Right lung (tissue), 5 donors: ENCODE data around the gene CTDSPL2. TPM values are rescaled to one million over a fixed set of nuclear protein-coding genes. Genes with fewer than 3 reads are reported as not detected.
"Not testable (repeated sequence)": the region's sequence is repeated elsewhere in the genome, so short reads cannot be mapped to it uniquely, and the experiment has no call there.

Experiments used
- DNase-seq, 2 donors: peaks; one replicate each; pipeline ENCODE4 v3.0.0-alpha.2; 2013
- polyA plus RNA-seq, 5 donors: library from polyadenylated mRNA; unstranded; fragments of 120-200 nt; gene quantifications; one replicate each; pipeline versions ENCODE4 v1.2.1 to v1.2.3, GENCODE V29; 2013; ENCODE audit warnings: inconsistent platforms in 1 of 5, low replicate concordance in 1 of 5; ENCODE audit not compliant: insufficient read length in 5 of 5, insufficient read depth in 1 of 5

CTDSPL2 gene
- polyA plus RNA-seq, 5 donors, result 43.5 to 80.6 (median 75.4) TPM

DNA sequence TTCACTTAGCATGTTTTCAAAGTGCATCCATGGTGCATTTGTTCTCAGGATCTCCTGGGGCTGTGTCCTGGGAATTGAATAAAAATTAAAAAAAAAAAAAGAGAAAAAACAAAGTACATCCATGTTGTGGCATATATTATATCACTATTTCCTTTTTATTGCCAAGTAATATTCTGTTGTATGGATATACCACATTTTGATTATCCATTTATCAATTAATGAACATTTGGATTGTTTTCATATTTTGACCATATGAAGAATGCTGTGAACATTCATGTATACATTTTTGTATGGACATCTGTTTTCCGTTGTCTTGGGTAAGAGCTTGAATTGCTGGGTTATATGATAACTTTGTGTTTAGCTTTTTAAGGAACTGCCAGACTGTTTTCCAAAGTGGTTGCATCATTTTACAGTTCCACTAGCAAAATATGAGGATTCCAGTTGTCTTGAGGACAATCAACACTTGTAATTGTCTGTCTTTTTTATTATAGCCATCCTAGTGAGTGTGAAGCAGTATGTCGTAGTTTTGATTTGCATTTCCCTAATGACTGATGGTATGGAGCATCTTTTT, 44.5 kb downstream of the CTDSPL2 start:
- no peak for DNase-seq

DNA sequence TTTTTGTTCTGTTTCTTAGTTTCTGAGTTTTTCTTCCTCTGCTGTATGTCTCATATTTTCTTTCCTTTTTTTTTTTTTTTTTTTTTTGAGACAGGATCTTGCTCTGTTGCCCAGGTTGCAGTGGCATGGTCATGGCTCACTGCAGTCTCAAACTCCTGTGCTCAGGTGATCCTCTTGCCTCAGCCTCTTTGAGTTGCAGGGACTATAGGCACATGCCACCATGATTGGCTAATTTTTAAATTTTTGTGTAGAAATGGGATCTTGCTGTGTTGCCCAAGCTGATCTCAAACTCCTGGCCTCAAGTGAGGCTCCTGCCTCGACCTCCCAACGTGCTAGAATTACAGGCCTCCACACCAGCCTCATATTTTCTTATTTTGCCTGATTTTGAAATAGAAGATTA, 51.9 kb downstream of the CTDSPL2 start:
- no peak for DNase-seq

- DNase-seq, result no peak
Measured at GRCh38 chr15:44482090-44482489, 54.7 kb downstream of the CTDSPL2 start.

- no peak for DNase-seq
Measured at GRCh38 chr15:44485880-44486279, 58.5 kb downstream of the CTDSPL2 start.

GRCh38 chr15:44489464-44489863, 62.0 kb downstream of the CTDSPL2 start:
- DNase-seq, result no peak

- DNase-seq, result no peak
Measured at GRCh38 chr15:44490622-44491021, 63.2 kb downstream of the CTDSPL2 start.

- DNase-seq, result no peak
Measured at GRCh38 chr15:44492040-44492439, 64.6 kb downstream of the CTDSPL2 start.

DNA sequence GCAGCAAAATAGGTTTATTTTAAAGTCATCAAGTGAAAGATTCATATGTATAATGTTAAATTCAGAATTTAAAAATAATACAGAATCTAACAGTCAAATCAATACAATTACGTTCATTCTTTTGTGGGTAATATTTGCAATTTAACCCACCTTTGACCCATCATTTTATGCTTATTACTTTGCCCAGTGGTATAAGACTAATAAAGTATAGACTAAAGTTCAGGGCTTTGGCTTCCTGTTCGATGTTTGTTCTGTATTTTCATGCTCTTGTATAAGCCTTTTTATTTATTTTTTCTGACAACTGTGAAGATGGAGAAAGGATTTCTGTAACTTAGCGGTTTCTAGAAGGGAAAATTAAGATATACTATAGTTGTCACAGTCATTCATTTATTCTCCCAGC, 65.2 kb downstream of the CTDSPL2 start:
- DNase-seq, result no peak

GRCh38 chr15:44495562-44495961, 68.1 kb downstream of the CTDSPL2 start:
- no peak for DNase-seq

DNA sequence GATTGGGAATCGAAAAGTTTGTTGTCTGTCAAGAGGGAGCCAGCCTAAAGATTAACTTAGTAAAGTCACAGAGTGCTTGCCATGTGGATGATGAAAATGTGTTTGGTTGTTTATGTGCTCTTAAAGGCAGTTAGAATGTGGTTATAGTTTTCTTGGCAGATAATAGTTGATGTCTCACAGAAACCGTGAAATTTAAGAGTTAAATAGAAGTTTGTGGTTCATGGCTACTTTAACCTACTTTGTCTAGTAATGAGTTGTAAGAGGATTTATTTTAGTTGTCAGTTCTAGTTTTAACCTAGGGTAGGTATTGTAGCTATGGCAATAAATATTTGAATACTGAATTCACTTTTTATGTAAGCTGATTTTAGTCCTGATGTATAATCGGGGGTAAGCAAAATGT, 73.1 kb downstream of the CTDSPL2 start:
- no peak for DNase-seq

- DNase-seq, result peak; percentile 2 to 6
Measured at GRCh38 chr15:44501768-44502366, 74.4 kb downstream of the CTDSPL2 start.

DNA sequence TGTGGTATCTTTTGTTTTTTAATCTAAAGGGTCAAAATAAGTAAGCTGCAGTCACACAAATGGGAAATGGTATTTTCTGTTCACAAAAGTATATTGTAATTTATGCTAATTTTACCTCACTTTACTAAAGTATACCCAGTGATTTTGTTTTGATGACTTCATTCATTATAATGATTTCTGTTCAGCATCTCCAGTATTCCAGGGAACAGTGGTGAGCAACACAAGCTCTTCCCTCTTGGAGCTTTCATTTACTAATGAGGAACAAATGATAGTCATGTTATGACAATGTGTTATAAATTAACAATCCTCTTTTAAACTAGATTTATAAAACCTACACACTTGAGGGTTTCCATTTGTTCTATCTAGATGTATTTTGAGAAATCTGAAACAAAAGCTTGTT, 89.0 kb downstream of the CTDSPL2 start:
- DNase-seq, result no peak

GRCh38 chr15:44519537-44519936, 92.1 kb downstream of the CTDSPL2 start:
- no peak for DNase-seq

DNA sequence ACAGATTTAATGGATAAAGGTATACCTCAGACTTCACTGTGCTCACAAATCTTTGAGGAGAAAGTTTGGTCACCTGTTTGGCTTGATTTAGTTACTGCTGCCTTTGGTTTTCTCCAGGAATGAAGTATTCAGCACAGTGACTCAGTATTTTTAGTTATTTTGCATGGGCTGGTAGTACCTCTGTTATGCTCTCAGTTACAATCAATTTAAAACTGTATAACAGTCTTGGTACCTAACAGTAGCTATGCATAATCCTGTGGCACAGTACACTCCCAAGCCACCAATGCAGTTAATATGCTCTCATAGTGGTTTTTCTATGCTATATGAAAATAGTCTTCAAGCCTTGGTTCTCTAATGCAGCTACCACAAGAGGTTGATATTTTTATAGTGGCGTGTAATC, 97.6 kb downstream of the CTDSPL2 start:
- no peak for DNase-seq

DNA sequence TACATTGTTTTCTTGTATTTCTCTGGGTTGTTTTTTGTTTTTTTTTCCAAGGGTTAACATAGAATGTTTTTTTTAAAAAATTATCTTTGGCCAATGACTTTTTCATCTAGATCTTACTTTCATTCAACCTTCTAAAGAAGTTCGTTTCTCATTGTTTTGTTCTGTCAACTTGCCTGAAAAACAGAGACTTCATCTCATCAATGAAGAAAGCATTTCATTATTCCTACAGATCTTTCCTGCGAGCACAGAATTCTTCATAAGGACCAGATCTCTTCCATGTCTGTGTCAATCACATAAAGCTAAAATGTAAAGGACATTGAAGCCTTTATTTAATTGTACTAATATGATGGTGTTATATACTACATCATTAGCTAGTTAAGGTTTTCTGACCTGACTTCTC, 99.8 kb downstream of the CTDSPL2 start:
- DNase-seq, result no peak

GRCh38 chr15:44529864-44530604, 102.6 kb downstream of the CTDSPL2 start:
- no peak for DNase-seq

DNA sequence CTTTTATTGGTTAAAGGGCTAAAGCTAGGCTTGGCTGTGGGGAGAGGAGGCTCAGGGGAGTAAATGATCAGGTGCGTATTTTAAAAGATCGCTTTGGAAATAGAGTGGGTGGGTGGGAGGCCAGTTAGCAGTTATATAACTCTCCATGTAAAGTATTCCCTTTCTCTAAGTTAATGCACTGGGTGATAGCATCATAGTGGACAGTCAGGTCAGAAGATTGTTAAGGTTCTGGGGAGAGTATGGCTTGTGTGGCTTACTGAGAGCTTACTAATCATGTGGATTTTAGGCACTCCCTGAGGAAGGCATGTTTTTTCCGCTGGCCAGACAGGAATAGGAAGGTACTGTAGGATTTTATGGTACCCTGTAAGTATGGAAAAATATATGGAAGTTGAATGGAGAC, 103.2 kb downstream of the CTDSPL2 start:
- DNase-seq, result no peak

- DNase-seq, result not testable (repeated sequence)
Measured at GRCh38 chr15:44532275-44532674, 104.8 kb downstream of the CTDSPL2 start.

DNA sequence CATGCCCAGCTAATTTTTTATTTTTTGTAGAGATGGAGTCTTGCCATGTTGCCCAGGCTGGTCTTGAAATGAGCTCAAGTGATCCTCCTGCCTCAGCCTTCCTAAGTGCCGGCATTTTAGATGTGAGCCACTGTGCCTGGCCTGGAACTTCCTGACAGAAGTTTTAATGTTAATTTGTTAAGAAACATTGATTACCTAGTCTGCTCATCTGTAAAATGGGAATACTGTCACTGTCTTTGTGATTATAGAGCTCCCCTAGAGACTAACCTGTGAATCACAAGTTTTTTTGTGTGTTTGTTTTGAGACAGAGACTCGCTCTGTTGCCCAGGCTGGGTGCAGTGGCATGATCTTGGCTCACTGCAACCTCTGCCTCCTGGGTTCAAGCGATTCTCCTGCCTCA, 105.3 kb downstream of the CTDSPL2 start:
- no peak for DNase-seq

- DNase-seq, result no peak
Measured at GRCh38 chr15:44535092-44535491, 107.7 kb downstream of the CTDSPL2 start.

- no peak for DNase-seq
Measured at GRCh38 chr15:44535523-44536301, 108.3 kb downstream of the CTDSPL2 start.

DNA sequence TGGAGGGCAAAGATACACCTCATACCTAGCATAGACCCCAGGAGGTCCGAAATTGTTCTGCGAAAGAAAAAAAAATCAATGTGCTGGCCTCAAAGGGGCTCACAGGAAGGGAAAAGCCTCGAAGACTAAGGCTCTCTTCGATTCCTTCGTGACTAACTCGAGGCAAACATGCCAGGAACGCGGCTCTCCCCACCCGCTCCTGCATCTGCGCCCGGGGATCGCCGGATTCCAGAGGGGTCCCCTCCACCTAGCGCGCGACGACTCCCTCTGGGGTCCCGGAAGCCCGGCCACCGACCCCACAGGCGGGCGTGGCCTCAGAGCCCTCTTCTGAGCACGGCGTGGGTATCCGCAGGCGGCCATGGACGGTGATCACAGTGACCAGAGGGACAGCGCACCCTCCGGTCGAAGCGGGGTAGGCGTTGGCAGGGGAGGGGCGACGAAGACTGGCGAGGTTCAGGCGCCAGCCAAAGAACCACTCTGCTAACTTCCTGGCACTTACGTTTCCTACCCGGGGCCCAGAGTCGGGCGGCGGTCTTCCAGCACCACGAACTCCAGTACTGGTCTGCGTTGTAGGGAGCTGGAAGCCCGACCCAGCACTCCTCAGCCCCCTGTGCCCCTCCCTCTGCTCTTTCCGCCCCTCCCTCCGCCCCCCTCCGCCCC, 109.0 kb downstream of the CTDSPL2 start:
- DNase-seq, result peak; percentile 90 to 94
